ENCODE results near the gene GRIN1.

The GRIN1 gene

GRCh38 chr9:137201205-137201868 lies 62.4 kb downstream of the GRIN1 start:
- Histone ChIP-seq H4K20me1 (peaks cover 14 to 81% (median 45%) of the 10 kb centered on the region in 11 experiments; a peak in 21 of 22 replicates), H3K27me3 (no peaks in the 10 kb centered on the region), H3K9ac (peak overlapping the region; percentile 76 to 97 (median 85)), H3K9me3 (replicated peaks in 1 of 11) (no peaks in the 10 kb centered on the region), H3K4me3 (peak overlapping the region; percentile 79 to 89 (median 86)), H3K36me3 (0 out of 22 replicates have a peak, but pooled peaks cover 0 to 8% (median 0%) of the 10 kb centered on the region in 11 experiments), H3K4me1 (peaks cover 69 to 80% (median 77%) of the 10 kb centered on the region in 10 experiments), H3K27ac (peak overlapping the region; percentile 52 to 92 (median 76); a peak in 21 of 22 replicates), H3K4me2 (peak overlapping the region; percentile 89 to 100 (median 99))
- TF ChIP-seq Cebpa-rat (IDR thresholded peaks at IDR 0.05) = no peak

- H3K4me3 ChIP-seq = peak overlapping the region in 9 of 10 experiments; percentile 4 to 100 (median 40); a peak in 9 of 20 replicates
- peaks cover 0 to 15% (median 8%) of the 10 kb centered on the region in 11 experiments; a peak in 6 of 22 replicates for H3K36me3 ChIP-seq
- peak overlapping the region; percentile 89 to 100 (median 99) for H3K4me2 ChIP-seq
- H4K20me1 ChIP-seq = peaks cover 8 to 71% (median 29%) of the 10 kb centered on the region in 11 experiments; a peak in 21 of 22 replicates
- H3K4me1 ChIP-seq = peaks cover 72 to 78% (median 75%) of the 10 kb centered on the region in 10 experiments
- H3K9ac ChIP-seq = peak overlapping the region; percentile 84 to 97 (median 92); a peak in 18 of 22 replicates
- TF ChIP-seq Cebpa-rat (IDR thresholded peaks at IDR 0.05) = no peak
- H3K9me3 ChIP-seq (replicated peaks in 1 of 11) = no peaks in the 10 kb centered on the region
- H3K27ac ChIP-seq = peak overlapping the region in 10 of 11 experiments; percentile 14 to 92 (median 40); a peak in 18 of 22 replicates
- no peaks in the 10 kb centered on the region for H3K27me3 ChIP-seq
Observed at GRCh38 chr9:137202966-137203365, 64.0 kb downstream of the GRIN1 start.

GRCh38 chr9:137204731-137205125 lies 65.8 kb downstream of the GRIN1 start:
- no peaks in the 10 kb centered on the region for H3K27me3 ChIP-seq
- H3K9ac ChIP-seq = peak overlapping the region; percentile 84 to 97 (median 92)
- peaks cover 0 to 53% (median 21%) of the 10 kb centered on the region in 11 experiments; a peak in 12 of 22 replicates for H4K20me1 ChIP-seq
- H3K36me3 ChIP-seq = peaks cover 5 to 28% (median 19%) of the 10 kb centered on the region in 11 experiments; a peak in 14 of 22 replicates
- H3K27ac ChIP-seq = peak overlapping the region in 10 of 11 experiments; percentile 76 to 92 (median 87); a peak in 20 of 22 replicates
- H3K4me2 ChIP-seq = peak overlapping the region; percentile 89 to 100 (median 99)
- no peaks in the 10 kb centered on the region for H3K9me3 ChIP-seq (replicated peaks in 1 of 11)
- H3K4me3 ChIP-seq = peak overlapping the region; percentile 77 to 100 (median 92)
- no peak for TF ChIP-seq Cebpa-rat (IDR thresholded peaks at IDR 0.05)
- peaks cover 54 to 66% (median 59%) of the 10 kb centered on the region in 10 experiments for H3K4me1 ChIP-seq

GRCh38 chr9:137205126-137206069 lies 66.4 kb downstream of the GRIN1 start, which contains the start of the genes NDOR1 and TMEM203:
TSS of gene NDOR1 (plus strand) at chr9:137205700. CDS start at chr9:137205778, 78 bp downstream.
TSS of gene TMEM203 (minus strand) at chr9:137205648. CDS start at chr9:137205414, 234 bp downstream.
- H3K27me3 ChIP-seq = no peaks in the 10 kb centered on the region
- H3K4me1 ChIP-seq = peaks cover 54 to 69% (median 60%) of the 10 kb centered on the region in 10 experiments
- H3K27ac ChIP-seq = peak within 1 kb of the TSS; percentile 72 to 92 (median 85); a peak in 21 of 22 replicates
- H4K20me1 ChIP-seq = peaks cover 0 to 52% (median 19%) of the 10 kb centered on the region in 11 experiments; a peak in 10 of 22 replicates
- TF ChIP-seq Cebpa-rat (IDR thresholded peaks at IDR 0.05) = no peak
- peaks cover 10 to 35% (median 23%) of the 10 kb centered on the region in 11 experiments; a peak in 16 of 22 replicates for H3K36me3 ChIP-seq
- no peaks in the 10 kb centered on the region for H3K9me3 ChIP-seq (replicated peaks in 1 of 11)
- peak within 1 kb of the TSS; percentile 89 to 100 (median 99) for H3K4me2 ChIP-seq
- peak within 1 kb of the TSS; percentile 84 to 97 (median 92) for H3K9ac ChIP-seq
- peak within 1 kb of the TSS; percentile 77 to 100 (median 92) for H3K4me3 ChIP-seq

GRCh38 chr9:137206602-137207001 lies 67.6 kb downstream of the GRIN1 start:
- Histone ChIP-seq H3K27ac (peak overlapping the region in 8 of 11 experiments; percentile 76 to 92 (median 90); a peak in 11 of 22 replicates), H3K9ac (peak overlapping the region; percentile 84 to 97 (median 92); a peak in 21 of 22 replicates), H4K20me1 (peaks cover 0 to 48% (median 19%) of the 10 kb centered on the region in 11 experiments; a peak in 12 of 22 replicates), H3K27me3 (no peaks in the 10 kb centered on the region), H3K36me3 (peaks cover 10 to 46% (median 27%) of the 10 kb centered on the region in 11 experiments; a peak in 16 of 22 replicates), H3K4me1 (peaks cover 48 to 67% (median 57%) of the 10 kb centered on the region in 10 experiments), H3K9me3 (replicated peaks in 1 of 11) (no peaks in the 10 kb centered on the region), H3K4me2 (peak overlapping the region; percentile 89 to 100 (median 99)), H3K4me3 (peak overlapping the region; percentile 77 to 100 (median 92))
- no peak for TF ChIP-seq Cebpa-rat (IDR thresholded peaks at IDR 0.05)

- Histone ChIP-seq H3K36me3 (peaks cover 38 to 96% (median 60%) of the 10 kb centered on the region in 11 experiments; a peak in 21 of 22 replicates), H3K4me3 (no peak overlapping the region), H4K20me1 (peaks cover 0 to 69% (median 13%) of the 10 kb centered on the region in 11 experiments; a peak in 10 of 22 replicates), H3K27ac (no peak overlapping the region), H3K9ac (peak overlapping the region in 2 of 11 experiments; percentile 13 to 30; a peak in 3 of 22 replicates), H3K27me3 (no peaks in the 10 kb centered on the region), H3K4me1 (peaks cover 20 to 32% (median 23%) of the 10 kb centered on the region in 10 experiments), H3K9me3 (replicated peaks in 1 of 11) (no peaks in the 10 kb centered on the region), H3K4me2 (no peak overlapping the region)
- TF ChIP-seq Cebpa-rat (IDR thresholded peaks at IDR 0.05) = no peak
Observed at GRCh38 chr9:137211532-137211931, 72.6 kb downstream of the GRIN1 start.

GRCh38 chr9:137212520-137212919 lies 73.6 kb downstream of the GRIN1 start:
- Histone ChIP-seq H3K9ac (peak overlapping the region in 2 of 11 experiments; percentile 30 to 50; a peak in 2 of 22 replicates), H4K20me1 (peaks cover 0 to 79% (median 15%) of the 10 kb centered on the region in 11 experiments; a peak in 13 of 22 replicates), H3K9me3 (replicated peaks in 1 of 11) (no peaks in the 10 kb centered on the region), H3K27me3 (no peaks in the 10 kb centered on the region), H3K4me1 (peaks cover 20 to 32% (median 23%) of the 10 kb centered on the region in 10 experiments), H3K4me3 (no peak overlapping the region), H3K27ac (no peak overlapping the region), H3K4me2 (no peak overlapping the region), H3K36me3 (peaks cover 32 to 92% (median 56%) of the 10 kb centered on the region in 11 experiments; a peak in 21 of 22 replicates)
- no peak for TF ChIP-seq Cebpa-rat (IDR thresholded peaks at IDR 0.05)

Data from BLaER1 treated with 17β-estradiol and CSF1 and Interleukin-3, amounts not matched to agents 10 nM and 100 nM (cell line).